Activated CD4-positive, alpha-beta T cell treated with anti-CD3 and anti-CD28 coated beads for 36 hours (primary cell): ENCODE measurements around the gene TNRC6B. TPM values are rescaled to one million over a fixed set of nuclear protein-coding genes. Genes with fewer than 3 reads are reported as not detected.
"Not testable (repeated sequence)": the region's sequence is repeated elsewhere in the genome, so short reads cannot be mapped to it uniquely, and the experiment has no call there.

Source experiments
- ATAC-seq: fragments of 200-7000 bp; cut with Tn5 transposase; one replicate; pipeline ENCODE4 v1.10.0; 2021; ENCODE audit warnings: mild to moderate bottlenecking, moderate library complexity
- CTCF ChIA-PET: fragments of 350-600 bp; sonication (Branson Sonifier 250); formaldehyde crosslinking; loops from one replicate; lab custom pipeline; 2021; ENCODE audit warnings: antibody characterized with exemption; lab: Charles Lee
- POLR2A ChIA-PET: fragments of 350-600 bp; sonication (Branson Sonifier 250); formaldehyde crosslinking; loops from one replicate; lab custom pipeline; 2021; ENCODE audit warnings: antibody characterized with exemption, inconsistent platforms; lab: Charles Lee
- DNase-seq: peaks from one replicate; pipeline ENCODE4 v3.0.0-alpha.2; 2020
- H3K27ac Mint-ChIP-seq: one replicate; pipeline ENCODE4 v1.8.0; 2021; ENCODE audit warnings: mixed read lengths
- H3K27me3 Mint-ChIP-seq: one replicate; pipeline ENCODE4 v1.8.0; 2021; ENCODE audit warnings: mixed read lengths
- H3K36me3 Mint-ChIP-seq: one replicate; pipeline ENCODE4 v1.8.0; 2021; ENCODE audit warnings: low read depth, mixed read lengths
- H3K4me1 Mint-ChIP-seq: one replicate; pipeline ENCODE4 v1.8.0; 2021; ENCODE audit warnings: mixed read lengths
- H3K4me3 Mint-ChIP-seq: one replicate; pipeline ENCODE4 v1.8.0; 2021; ENCODE audit warnings: mild to moderate bottlenecking, moderate library complexity, mixed read lengths
- H3K9me3 Mint-ChIP-seq: one replicate; pipeline ENCODE4 v1.8.0; 2021; ENCODE audit warnings: low read depth, mixed read lengths
- intact Hi-C, 2 experiments: fragments of 100-400 bp; cut with DNase I in 1 of 2; cut with micrococcal nuclease in 1 of 2; formaldehyde crosslinking; loops; one replicate each; pipeline versions ENCODE4 v1.14.2 to v1.15.1; 2022 to 2024; cut with DNase I, micrococcal nuclease
- total RNA-seq, 2 experiments: library from RNA; stranded (reverse); gene quantifications; one replicate each; pipeline ENCODE4 v1.2.3, GENCODE V29; 2021

TNRC6B gene
- total RNA-seq, result 10 to 100 TPM; 37.3 to 40.3 TPM

GRCh38 chr22:40177738-40178416 lies at the start of gene TNRC6B:
Gene TNRC6B (plus strand): TSS chr22:40177925. CDS start chr22:40178136, 211 bp downstream.
- H3K27ac Mint-ChIP-seq, result peak within 1 kb of the TSS; percentile 92
- H3K4me1 Mint-ChIP-seq, result peaks cover 57% of the 10 kb centered on the region
- ChIA-PET CTCF (interaction anchor here (0.6 to 2.3 kb wide), 16 partner anchors 14 to 171 kb away, joined by 3 to 9 read pairs (median 3); partner anchors contain the start of gene ADSL), POLR2A (interaction anchor here (0.6 to 4.6 kb wide), 22 partner anchors 16 to 679 kb away, joined by 3 to 71 read pairs (median 4); partner anchors contain the start of genes ADSL and ST13)
- H3K36me3 Mint-ChIP-seq, result peaks cover 8% of the 10 kb centered on the region
- no peaks in the 10 kb centered on the region for H3K27me3 Mint-ChIP-seq
- H3K4me3 Mint-ChIP-seq, result peak within 1 kb of the TSS; percentile 89
- H3K9me3 Mint-ChIP-seq, result no peaks in the 10 kb centered on the region
- DNase-seq (peak; percentile 82), ATAC-seq (peak; percentile 77)
- intact Hi-C loops, result loop anchor here (1.0 to 5.0 kb wide), 14 partner anchors 18 to 646 kb away; partner anchors contain the start of genes ADSL (in 2 of the 2), MRTFA (in 1 of the 2) and RPS19BP1 (in 1 of the 2)

- Mint-ChIP-seq H3K36me3 (peaks cover 24% of the 10 kb centered on the region), H3K27ac (peak overlapping the region; percentile 84), H3K4me1 (peaks cover 18% of the 10 kb centered on the region), H3K27me3 (no peaks in the 10 kb centered on the region), H3K4me3 (peak overlapping the region; percentile 6), H3K9me3 (no peaks in the 10 kb centered on the region)
- POLR2A ChIA-PET, result no interaction called here
- DNase-seq (peak; percentile 32), ATAC-seq (peak; percentile 77)
- CTCF ChIA-PET, result no interaction called here
- intact Hi-C loops, result no loop called here
These were observed 48.7 kb upstream of the TNRC6B start for GRCh38 chr22:40128989-40129388.

- ATAC-seq (no peak), DNase-seq (no peak)
- Mint-ChIP-seq H3K27ac (no peak overlapping the region), H3K9me3 (no peaks in the 10 kb centered on the region), H3K36me3 (peaks cover 5% of the 10 kb centered on the region), H3K27me3 (no peaks in the 10 kb centered on the region), H3K4me3 (no peak overlapping the region), H3K4me1 (no peaks in the 10 kb centered on the region)
- CTCF ChIA-PET, result no interaction called here
- intact Hi-C loops, result no loop called here
- POLR2A ChIA-PET, result no interaction called here
These were observed 40.6 kb upstream of the TNRC6B start for GRCh38 chr22:40137132-40137531.

GRCh38 chr22:40138866-40139265 lies 38.9 kb upstream of the TNRC6B start:
- Mint-ChIP-seq H3K4me1 (no peaks in the 10 kb centered on the region), H3K27me3 (no peaks in the 10 kb centered on the region), H3K27ac (no peak overlapping the region), H3K36me3 (peaks cover 2% of the 10 kb centered on the region), H3K9me3 (no peaks in the 10 kb centered on the region), H3K4me3 (no peak overlapping the region)
- DNase-seq (no peak), ATAC-seq (no peak)
- intact Hi-C loops, result no loop called here
- ChIA-PET CTCF (no interaction called here), POLR2A (no interaction called here)

- DNase-seq, result no peak
- Mint-ChIP-seq H3K9me3 (no peaks in the 10 kb centered on the region), H3K4me1 (peaks cover 6% of the 10 kb centered on the region), H3K4me3 (no peak overlapping the region), H3K27ac (no peak overlapping the region), H3K36me3 (peaks cover 7% of the 10 kb centered on the region), H3K27me3 (no peaks in the 10 kb centered on the region)
- ChIA-PET CTCF (interaction anchor here (0.6 kb wide), 1 partner anchor 209 kb away, joined by 3 read pairs; no protein-coding TSS in a partner anchor), POLR2A (interaction anchor here (0.6 kb wide), 1 partner anchor 1097 kb away, joined by 5 read pairs; no protein-coding TSS in a partner anchor)
- intact Hi-C loops, result no loop called here
- no peak for ATAC-seq
These were observed 30.1 kb upstream of the TNRC6B start for GRCh38 chr22:40147388-40148176.

- POLR2A ChIA-PET, result no interaction called here
- H3K36me3 Mint-ChIP-seq, result peaks cover 3% of the 10 kb centered on the region
- peaks cover 15% of the 10 kb centered on the region for H3K4me1 Mint-ChIP-seq
These were observed 24.5 kb upstream of the TNRC6B start for GRCh38 chr22:40153192-40153591.

GRCh38 chr22:40153705-40154104 lies 24.0 kb upstream of the TNRC6B start:
- no peak for ATAC-seq
- CTCF ChIA-PET, result interaction anchor here (0.5 kb wide), 1 partner anchor 478 kb away, joined by 3 read pairs; no protein-coding TSS in a partner anchor

More at GRCh38 chr22:40153192-40153591, 24.5 kb upstream of the TNRC6B start:
- intact Hi-C loops, result no loop called here
- Mint-ChIP-seq H3K9me3 (no peaks in the 10 kb centered on the region), H3K27ac (no peak overlapping the region), H3K27me3 (no peaks in the 10 kb centered on the region), H3K4me3 (no peak overlapping the region)
- DNase-seq (no peak), ATAC-seq (no peak)
- CTCF ChIA-PET, result interaction anchor here (0.5 kb wide), 1 partner anchor 479 kb away, joined by 3 read pairs; no protein-coding TSS in a partner anchor

GRCh38 chr22:40156001-40156516 lies 21.7 kb upstream of the TNRC6B start:
- H3K27me3 Mint-ChIP-seq, result no peaks in the 10 kb centered on the region
- H3K4me1 Mint-ChIP-seq, result peaks cover 14% of the 10 kb centered on the region
- H3K36me3 Mint-ChIP-seq, result no peaks in the 10 kb centered on the region
- ChIA-PET POLR2A (no interaction called here), CTCF (no interaction called here)
- DNase-seq (peak; percentile 22), ATAC-seq (peak; percentile 65)
- no peaks in the 10 kb centered on the region for H3K9me3 Mint-ChIP-seq
- peak overlapping the region; percentile 55 for H3K27ac Mint-ChIP-seq
- intact Hi-C loops, result no loop called here
- H3K4me3 Mint-ChIP-seq, result no peak overlapping the region

More at GRCh38 chr22:40153705-40154104, 24.0 kb upstream of the TNRC6B start:
- POLR2A ChIA-PET, result no interaction called here
- peaks cover 3% of the 10 kb centered on the region for H3K36me3 Mint-ChIP-seq
- H3K4me3 Mint-ChIP-seq, result no peak overlapping the region
- no peak overlapping the region for H3K27ac Mint-ChIP-seq
- DNase-seq, result no peak
- intact Hi-C loops, result no loop called here
- H3K4me1 Mint-ChIP-seq, result peaks cover 15% of the 10 kb centered on the region
- H3K27me3 Mint-ChIP-seq, result no peaks in the 10 kb centered on the region
- H3K9me3 Mint-ChIP-seq, result no peaks in the 10 kb centered on the region

- ATAC-seq, H3K4me3 Mint-ChIP-seq, H3K9me3 Mint-ChIP-seq, CTCF ChIA-PET, DNase-seq, H3K27me3 Mint-ChIP-seq, H3K36me3 Mint-ChIP-seq, intact Hi-C loops, POLR2A ChIA-PET, H3K27ac Mint-ChIP-seq: not testable (repeated sequence)
- peaks cover 15% of the 10 kb centered on the region for H3K4me1 Mint-ChIP-seq
These were observed 21.0 kb upstream of the TNRC6B start for GRCh38 chr22:40156682-40157081.

GRCh38 chr22:40157330-40157945 lies 20.3 kb upstream of the TNRC6B start:
- Mint-ChIP-seq H3K4me1 (peaks cover 14% of the 10 kb centered on the region), H3K9me3 (no peaks in the 10 kb centered on the region), H3K27ac (peak overlapping the region; percentile 26), H3K4me3 (no peak overlapping the region), H3K27me3 (no peaks in the 10 kb centered on the region), H3K36me3 (no peaks in the 10 kb centered on the region)
- intact Hi-C loops, result no loop called here
- DNase-seq (no peak), ATAC-seq (no peak)
- POLR2A ChIA-PET, result no interaction called here
- CTCF ChIA-PET, result no interaction called here

GRCh38 chr22:40161194-40161593 lies 16.5 kb upstream of the TNRC6B start:
- H3K4me1 Mint-ChIP-seq, result peaks cover 8% of the 10 kb centered on the region
- no peak for DNase-seq
- POLR2A ChIA-PET, result interaction anchor here (1.3 kb wide), 1 partner anchor 16 kb away, joined by 4 read pairs; no protein-coding TSS in a partner anchor
- no peaks in the 10 kb centered on the region for H3K27me3 Mint-ChIP-seq
- H3K36me3 Mint-ChIP-seq, result peaks cover 18% of the 10 kb centered on the region
- CTCF ChIA-PET, result interaction anchor here (0.5 to 1.4 kb wide), 4 partner anchors 13 to 125 kb away, joined by 3 to 7 read pairs (median 4); no protein-coding TSS in a partner anchor
- H3K9me3 Mint-ChIP-seq, result peaks cover 10% of the 10 kb centered on the region
- intact Hi-C loops, result no loop called here
- H3K27ac Mint-ChIP-seq, result no peak overlapping the region
- ATAC-seq, result no peak
- no peak overlapping the region for H3K4me3 Mint-ChIP-seq
